Activated naive CD8-positive, alpha-beta T cell treated with anti-CD3 and anti-CD28 coated beads, Interleukin-2, amount 10 ng/mL, durations not matched to agents 7 days and 5 days (primary cell): Measurements from ENCODE around the gene SLIT3. TPM values are rescaled to one million over a fixed set of nuclear protein-coding genes. Genes with fewer than 3 reads are reported as not detected.

Source experiments
- ATAC-seq: fragments of 150-1000 bp; cut with Tn5 transposase; one replicate; pipeline ENCODE4 v1.10.0; 2021; ENCODE audit warnings: low read depth, moderate library complexity
- POLR2A ChIA-PET: fragments of 350-600 bp; sonication (Branson Sonifier 250); formaldehyde crosslinking; loops from one replicate; lab custom pipeline; 2021; ENCODE audit warnings: antibody characterized with exemption; lab: Charles Lee
- DNase-seq: peaks from one replicate; pipeline ENCODE4 v3.0.0; 2021
- H3K27ac Mint-ChIP-seq: one replicate; pipeline ENCODE4 v1.8.0; 2022; ENCODE audit warnings: mild to moderate bottlenecking, mixed read lengths
- H3K27me3 Mint-ChIP-seq: one replicate; pipeline ENCODE4 v1.8.0; 2022; ENCODE audit warnings: mild to moderate bottlenecking, moderate library complexity, mixed read lengths
- H3K36me3 Mint-ChIP-seq: one replicate; pipeline ENCODE4 v1.8.0; 2021; ENCODE audit warnings: mild to moderate bottlenecking, mixed read lengths
- H3K4me1 Mint-ChIP-seq: one replicate; pipeline ENCODE4 v1.8.0; 2021; ENCODE audit warnings: mixed read lengths
- H3K4me3 Mint-ChIP-seq: one replicate; pipeline ENCODE4 v1.8.0; 2022; ENCODE audit warnings: mild to moderate bottlenecking, moderate library complexity, mixed read lengths
- H3K9me3 Mint-ChIP-seq: one replicate; pipeline ENCODE4 v1.8.0; 2021; ENCODE audit warnings: mixed read lengths
- total RNA-seq, 2 experiments: library from RNA; stranded (reverse); gene quantifications; one replicate each; pipeline ENCODE4 v1.2.3, GENCODE V29; 2021

The SLIT3 gene
- total RNA-seq, 2 experiments from 2014 or later, result not detected

DNA sequence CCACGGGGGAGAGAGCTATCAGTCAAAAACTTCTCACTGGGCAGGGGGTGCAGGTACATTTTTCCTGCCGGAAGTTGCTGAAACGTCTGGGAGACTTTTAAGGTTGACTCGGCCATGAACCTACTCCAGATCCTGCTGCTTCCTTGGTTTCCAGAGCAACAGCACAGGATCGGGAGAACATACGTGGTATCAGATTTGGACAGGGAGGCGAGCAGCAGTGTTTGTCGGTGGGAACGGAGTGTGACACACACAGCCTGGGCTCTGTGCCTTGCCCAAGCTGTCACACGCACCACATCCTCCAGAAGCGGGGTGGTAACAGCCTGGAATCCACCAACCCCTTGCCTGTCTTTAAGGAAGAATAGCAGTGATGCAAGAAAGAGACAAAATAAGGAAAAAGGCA is 276.5 kb downstream of the SLIT3 start:
- POLR2A ChIA-PET, result no interaction called here
- H3K9me3 Mint-ChIP-seq, result no peaks in the 10 kb centered on the region

DNA sequence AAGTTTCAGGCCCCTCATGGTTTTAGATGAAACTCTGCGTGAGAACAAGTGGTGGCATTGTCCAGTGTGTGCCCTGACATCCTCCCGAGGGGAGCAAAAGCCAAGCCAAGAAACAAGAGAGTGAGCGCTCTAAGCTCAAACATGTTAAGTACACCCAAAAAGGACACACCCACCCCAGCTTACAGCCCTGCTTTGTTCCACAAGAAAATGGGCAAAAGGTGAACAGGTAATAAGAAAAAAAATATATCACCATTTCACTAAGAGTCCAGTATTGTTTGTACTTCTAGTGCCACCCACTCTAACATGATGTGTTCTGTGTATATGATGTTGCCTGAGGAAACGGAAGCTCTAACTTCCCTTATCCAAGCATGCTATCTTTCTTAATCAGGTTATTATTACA is 278.2 kb downstream of the SLIT3 start:
- POLR2A ChIA-PET, result no interaction called here
- no peak for ATAC-seq
- Mint-ChIP-seq H3K4me1 (no peaks in the 10 kb centered on the region), H3K27ac (no peak overlapping the region), H3K9me3 (no peaks in the 10 kb centered on the region), H3K27me3 (peaks cover 17% of the 10 kb centered on the region), H3K36me3 (no peaks in the 10 kb centered on the region), H3K4me3 (no peak overlapping the region)
- no peak for DNase-seq

More for the DNA sequence above, 276.5 kb downstream of the SLIT3 start:
- ATAC-seq (no peak), DNase-seq (no peak)
- Mint-ChIP-seq H3K27ac (no peak overlapping the region), H3K36me3 (no peaks in the 10 kb centered on the region), H3K4me1 (no peaks in the 10 kb centered on the region), H3K4me3 (no peak overlapping the region), H3K27me3 (peaks cover 25% of the 10 kb centered on the region)

DNA sequence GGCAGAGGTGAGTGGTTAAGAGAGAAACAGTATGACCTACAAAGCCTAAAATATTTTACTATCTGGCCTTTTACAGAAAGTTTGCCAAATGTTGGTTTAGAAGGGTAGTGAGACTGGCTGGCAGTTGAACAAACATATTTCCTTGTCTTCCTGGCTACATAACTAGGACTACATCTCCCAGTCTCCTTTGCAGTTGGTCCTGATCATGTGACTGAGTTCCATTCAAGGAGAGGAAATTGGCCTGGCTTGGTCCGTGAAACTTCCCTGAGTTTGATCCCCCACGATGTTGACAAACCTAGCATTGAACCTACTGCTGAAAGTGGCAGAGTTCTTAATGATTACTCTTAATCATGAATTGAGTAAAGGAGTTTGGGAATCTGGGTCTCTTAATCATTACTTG is 280.8 kb downstream of the SLIT3 start:
- H3K4me1 Mint-ChIP-seq, result no peaks in the 10 kb centered on the region
- POLR2A ChIA-PET, result no interaction called here
- no peaks in the 10 kb centered on the region for H3K36me3 Mint-ChIP-seq
- peaks cover 10% of the 10 kb centered on the region for H3K27me3 Mint-ChIP-seq
- no peaks in the 10 kb centered on the region for H3K9me3 Mint-ChIP-seq
- no peak overlapping the region for H3K4me3 Mint-ChIP-seq
- DNase-seq (no peak), ATAC-seq (no peak)
- no peak overlapping the region for H3K27ac Mint-ChIP-seq

DNA sequence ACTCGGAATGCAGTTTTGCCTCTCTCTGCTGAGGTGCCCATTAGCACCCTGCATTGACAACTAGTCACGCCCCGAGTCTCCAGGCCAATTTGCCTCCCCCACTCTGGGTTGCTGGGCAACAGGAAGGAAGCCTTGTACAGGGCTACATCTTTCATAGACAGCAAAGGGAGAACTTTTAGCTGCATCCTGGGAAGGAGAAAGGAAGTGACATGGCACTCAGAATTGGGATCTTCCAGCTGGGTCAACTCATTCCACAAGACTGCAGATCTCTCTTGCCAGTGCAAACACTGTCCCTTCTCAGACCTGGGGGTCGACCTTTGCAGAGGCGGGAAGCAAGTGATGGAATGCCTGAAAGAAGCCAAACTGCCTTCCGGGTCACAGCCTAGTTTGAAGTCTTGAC is 282.0 kb downstream of the SLIT3 start:
- POLR2A ChIA-PET, result no interaction called here
- Mint-ChIP-seq H3K9me3 (no peaks in the 10 kb centered on the region), H3K27me3 (peaks cover 4% of the 10 kb centered on the region), H3K4me3 (no peak overlapping the region), H3K4me1 (no peaks in the 10 kb centered on the region), H3K36me3 (no peaks in the 10 kb centered on the region), H3K27ac (no peak overlapping the region)
- DNase-seq, result no peak
- ATAC-seq, result no peak

DNA sequence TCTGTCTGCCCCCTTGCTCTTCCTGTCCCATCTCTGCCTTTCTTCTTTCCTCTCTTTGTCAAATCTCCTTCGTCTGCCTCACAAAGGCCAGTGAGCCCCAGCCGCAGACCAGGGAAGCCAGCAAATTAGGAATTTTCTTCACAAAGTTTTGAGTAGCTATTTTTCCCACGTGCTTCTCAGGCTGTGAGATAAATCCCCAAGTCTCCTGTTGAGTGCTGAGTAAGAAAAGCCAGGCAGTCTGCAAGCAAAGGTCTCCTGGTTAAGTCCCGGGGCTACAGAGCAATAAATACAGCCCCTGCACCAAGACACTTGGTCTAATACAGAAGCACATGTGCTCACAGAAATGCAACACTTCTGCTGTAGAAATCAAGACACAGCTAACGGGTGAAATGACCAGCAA is 284.9 kb downstream of the SLIT3 start:
- Mint-ChIP-seq H3K4me3 (no peak overlapping the region), H3K27me3 (peaks cover 2% of the 10 kb centered on the region), H3K27ac (no peak overlapping the region), H3K4me1 (no peaks in the 10 kb centered on the region), H3K36me3 (no peaks in the 10 kb centered on the region), H3K9me3 (no peaks in the 10 kb centered on the region)
- POLR2A ChIA-PET, result no interaction called here
- DNase-seq (no peak), ATAC-seq (no peak)

DNA sequence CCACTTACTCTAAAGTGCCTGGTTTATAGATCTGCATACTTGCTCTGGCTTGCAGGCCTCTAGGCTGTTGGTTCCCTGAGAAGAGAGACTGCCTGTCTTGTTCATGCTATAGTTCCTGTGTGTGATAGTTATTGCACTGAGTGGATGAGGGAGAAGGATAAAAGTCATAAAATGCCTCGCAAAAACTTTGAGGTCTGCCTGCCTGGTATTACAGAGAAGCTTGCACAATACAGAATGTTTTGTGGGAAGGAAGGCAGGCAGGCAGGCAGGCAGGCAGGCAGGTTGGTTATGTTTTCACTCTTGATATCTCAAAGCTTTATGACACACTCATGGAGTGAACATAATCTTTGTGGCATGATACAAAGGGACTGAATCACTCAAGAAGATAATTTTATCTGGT is 287.1 kb downstream of the SLIT3 start:
- Mint-ChIP-seq H3K4me1 (no peaks in the 10 kb centered on the region), H3K9me3 (no peaks in the 10 kb centered on the region), H3K4me3 (no peak overlapping the region), H3K27me3 (peaks cover 9% of the 10 kb centered on the region), H3K27ac (no peak overlapping the region), H3K36me3 (no peaks in the 10 kb centered on the region)
- DNase-seq, result no peak
- no peak for ATAC-seq
- POLR2A ChIA-PET, result no interaction called here

DNA sequence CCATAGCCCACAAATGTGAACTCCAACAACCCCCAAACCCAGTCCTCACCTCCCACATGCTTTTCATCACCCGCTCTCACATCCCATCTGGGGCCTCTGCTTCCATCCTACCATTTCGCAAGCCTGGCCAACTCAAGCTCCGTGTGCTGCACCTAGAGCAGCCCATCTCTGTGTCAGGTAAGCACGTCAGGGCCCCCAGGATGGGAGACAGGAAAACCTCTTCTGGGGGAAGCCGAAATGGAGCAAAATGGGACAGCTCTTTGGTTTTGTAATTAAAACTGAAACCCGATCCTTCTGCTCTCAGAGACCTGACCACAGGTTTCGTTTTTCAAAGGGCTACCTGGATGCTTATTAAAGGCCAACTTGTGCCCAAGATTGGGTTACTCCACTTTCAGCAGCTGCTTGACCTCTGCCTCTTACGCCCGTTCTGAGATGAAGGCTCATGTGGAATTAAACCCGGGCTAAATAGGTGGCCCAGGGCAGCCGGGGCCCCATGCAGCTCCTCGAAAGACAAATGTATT is 287.7 kb downstream of the SLIT3 start:
- Mint-ChIP-seq H3K36me3 (no peaks in the 10 kb centered on the region), H3K27ac (no peak overlapping the region), H3K9me3 (no peaks in the 10 kb centered on the region), H3K4me3 (no peak overlapping the region), H3K27me3 (peaks cover 11% of the 10 kb centered on the region), H3K4me1 (no peaks in the 10 kb centered on the region)
- no peak for ATAC-seq
- DNase-seq, result no peak
- POLR2A ChIA-PET, result no interaction called here

DNA sequence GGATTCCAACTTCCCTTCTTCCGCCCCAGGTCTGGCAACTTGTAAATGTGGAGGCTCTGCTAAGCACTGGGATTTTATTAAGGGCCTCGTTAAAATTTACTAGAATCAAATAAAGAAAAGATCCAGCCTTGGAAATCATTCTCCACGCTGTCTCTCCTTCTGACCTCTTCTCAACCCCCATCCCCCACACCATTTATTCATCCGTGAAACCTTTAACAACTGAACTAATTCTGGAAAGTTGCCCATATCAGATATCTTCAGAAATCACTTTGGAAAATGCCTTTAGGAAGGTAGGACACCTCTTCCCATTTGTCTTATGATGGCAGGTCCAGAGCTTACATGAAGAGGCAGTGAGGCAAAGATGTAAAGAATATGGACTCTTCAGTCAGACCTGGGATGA is 288.5 kb downstream of the SLIT3 start:
- POLR2A ChIA-PET, result no interaction called here
- H3K27ac Mint-ChIP-seq, result no peak overlapping the region
- DNase-seq (no peak), ATAC-seq (no peak)
- H3K36me3 Mint-ChIP-seq, result no peaks in the 10 kb centered on the region
- H3K9me3 Mint-ChIP-seq, result no peaks in the 10 kb centered on the region
- H3K4me1 Mint-ChIP-seq, result no peaks in the 10 kb centered on the region
- peaks cover 11% of the 10 kb centered on the region for H3K27me3 Mint-ChIP-seq
- no peak overlapping the region for H3K4me3 Mint-ChIP-seq

DNA sequence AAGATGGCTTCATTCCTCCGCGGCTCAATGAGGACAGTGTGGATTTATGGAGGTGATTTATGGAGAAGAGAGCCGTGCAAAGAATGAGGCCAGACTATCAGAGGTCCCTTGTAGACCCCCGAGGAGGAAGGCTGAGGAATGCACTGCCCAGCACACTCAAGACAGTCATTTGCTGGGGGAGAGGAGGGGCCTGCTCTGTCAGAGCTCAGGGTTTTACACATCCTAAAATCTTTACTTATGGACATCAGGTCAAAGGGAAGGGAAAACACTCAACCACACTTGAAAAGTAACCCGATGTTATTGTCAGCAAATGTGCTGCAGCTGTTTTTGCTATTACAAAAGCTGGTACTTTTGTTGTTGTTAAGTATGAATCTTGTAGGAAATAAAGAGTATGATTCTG is 289.5 kb downstream of the SLIT3 start:
- Mint-ChIP-seq H3K27ac (no peak overlapping the region), H3K4me1 (no peaks in the 10 kb centered on the region), H3K4me3 (no peak overlapping the region), H3K36me3 (no peaks in the 10 kb centered on the region), H3K27me3 (peaks cover 11% of the 10 kb centered on the region), H3K9me3 (no peaks in the 10 kb centered on the region)
- ATAC-seq, result no peak
- POLR2A ChIA-PET, result no interaction called here
- DNase-seq, result no peak

DNA sequence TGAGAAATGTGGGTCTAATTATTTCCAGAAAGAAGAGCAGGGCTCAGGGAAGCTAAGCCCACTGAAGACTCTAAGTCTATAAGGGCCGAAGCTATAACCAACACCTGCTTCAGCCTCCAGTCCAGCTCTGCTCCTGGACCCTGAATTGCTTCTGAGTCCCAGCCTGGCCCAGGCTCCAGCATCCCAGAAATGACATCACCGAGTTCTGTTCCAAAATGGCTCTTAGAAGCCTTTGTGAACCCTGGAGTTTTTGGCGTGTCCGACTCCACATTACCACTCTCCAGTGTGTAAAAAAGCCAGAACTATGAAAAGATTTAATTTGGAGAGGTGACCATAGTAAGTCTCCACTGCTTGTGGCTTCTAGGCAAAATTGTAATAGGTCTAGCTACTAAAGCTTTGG is 289.9 kb downstream of the SLIT3 start:
- no peaks in the 10 kb centered on the region for H3K4me1 Mint-ChIP-seq
- H3K9me3 Mint-ChIP-seq, result no peaks in the 10 kb centered on the region
- H3K36me3 Mint-ChIP-seq, result no peaks in the 10 kb centered on the region
- H3K27ac Mint-ChIP-seq, result no peak overlapping the region
- DNase-seq, result no peak
- POLR2A ChIA-PET, result no interaction called here
- no peak overlapping the region for H3K4me3 Mint-ChIP-seq
- peaks cover 11% of the 10 kb centered on the region for H3K27me3 Mint-ChIP-seq
- ATAC-seq, result no peak

DNA sequence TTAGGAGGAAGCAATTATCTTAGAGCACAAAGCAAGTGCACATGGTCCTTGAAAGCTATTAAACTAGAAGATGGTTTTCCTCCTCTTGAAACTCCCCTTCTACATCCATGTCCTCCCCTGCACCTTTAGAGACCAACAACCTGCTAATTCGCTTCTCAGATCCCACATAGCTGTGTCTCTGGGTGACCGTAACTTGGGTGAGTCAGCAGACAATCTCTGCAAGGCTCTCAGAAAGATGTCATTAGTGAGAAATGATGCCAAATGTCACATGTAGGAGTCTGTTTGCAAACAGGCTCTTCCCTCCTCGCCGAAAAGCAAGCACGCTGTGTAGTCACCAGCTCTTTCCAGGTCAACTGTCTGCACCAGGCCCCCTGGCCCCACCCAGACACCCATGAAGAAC is 291.8 kb downstream of the SLIT3 start:
- ATAC-seq, result no peak
- Mint-ChIP-seq H3K9me3 (no peaks in the 10 kb centered on the region), H3K36me3 (no peaks in the 10 kb centered on the region), H3K4me1 (no peaks in the 10 kb centered on the region), H3K27ac (no peak overlapping the region), H3K27me3 (peaks cover 11% of the 10 kb centered on the region), H3K4me3 (no peak overlapping the region)
- POLR2A ChIA-PET, result no interaction called here
- DNase-seq, result no peak

DNA sequence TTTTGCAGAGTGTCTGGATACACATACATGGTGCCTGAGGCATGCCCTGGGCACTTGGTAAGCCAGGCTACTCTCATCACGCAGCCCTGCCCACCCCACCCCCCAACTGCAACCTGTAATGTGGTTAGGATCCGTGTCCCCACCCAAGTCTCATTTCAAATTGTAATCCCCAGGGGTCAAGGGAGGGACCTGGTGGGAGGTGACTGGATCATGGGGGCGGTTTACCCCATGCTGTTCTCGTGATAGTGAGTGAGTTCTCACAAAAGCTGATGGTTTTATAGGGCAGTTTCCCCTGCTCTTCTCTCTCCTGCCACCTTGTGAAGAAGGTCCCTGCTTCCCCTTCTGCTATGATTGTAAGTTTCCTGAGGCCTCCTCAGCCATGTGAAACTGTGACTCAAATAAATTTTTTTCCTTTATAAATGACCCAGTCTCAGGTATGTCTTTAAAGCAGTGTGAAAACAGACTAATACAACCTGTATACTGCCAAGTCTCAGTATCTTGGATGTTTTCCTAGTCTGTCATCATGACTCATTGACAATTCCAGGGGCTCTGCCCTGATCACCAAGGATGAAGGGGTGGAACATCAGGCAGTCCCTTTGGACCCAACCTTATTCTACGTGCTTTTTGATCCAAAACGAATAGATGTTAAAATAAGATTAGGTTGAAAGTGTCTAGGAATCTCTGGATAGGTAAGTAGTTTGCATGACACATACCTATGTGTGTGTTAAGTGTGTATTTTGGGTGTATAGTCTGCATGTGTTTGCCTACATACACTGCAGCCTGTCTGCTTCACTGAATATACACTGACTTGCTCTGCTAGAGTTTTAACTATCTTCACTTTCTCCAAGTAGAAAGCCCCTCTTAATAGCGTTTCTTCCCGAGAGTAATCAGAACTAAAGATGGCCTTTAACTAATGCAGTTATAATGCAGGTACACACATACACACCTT is 293.8 kb downstream of the SLIT3 start:
- POLR2A ChIA-PET, result no interaction called here
- ATAC-seq (no peak), DNase-seq (no peak)
- Mint-ChIP-seq H3K9me3 (no peaks in the 10 kb centered on the region), H3K4me1 (no peaks in the 10 kb centered on the region), H3K27me3 (peaks cover 13% of the 10 kb centered on the region), H3K36me3 (no peaks in the 10 kb centered on the region), H3K4me3 (no peak overlapping the region), H3K27ac (no peak overlapping the region)

DNA sequence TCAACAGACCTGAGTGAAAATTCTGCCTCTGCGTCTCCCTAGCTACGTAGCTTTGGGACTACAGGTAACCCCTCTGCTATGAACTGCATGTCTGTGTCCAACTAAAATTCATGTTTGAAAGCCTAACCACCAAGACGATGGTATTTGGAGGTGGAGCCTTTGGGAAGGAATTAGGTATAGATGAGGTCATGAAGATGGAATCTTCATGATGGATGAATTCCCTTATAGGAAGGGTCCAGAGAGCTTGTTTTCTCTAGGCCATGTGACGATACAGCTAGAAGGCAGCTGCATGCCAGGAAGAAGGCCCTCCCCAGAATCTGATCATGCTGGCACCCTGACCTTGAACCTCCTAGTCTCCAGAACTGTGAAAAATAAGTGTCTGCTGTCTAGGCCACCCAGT is 296.4 kb downstream of the SLIT3 start:
- no peaks in the 10 kb centered on the region for H3K4me1 Mint-ChIP-seq

More for the DNA sequence above, 296.4 kb downstream of the SLIT3 start:
- Mint-ChIP-seq H3K36me3 (no peaks in the 10 kb centered on the region), H3K27ac (no peak overlapping the region), H3K4me3 (no peak overlapping the region), H3K9me3 (no peaks in the 10 kb centered on the region), H3K27me3 (peaks cover 7% of the 10 kb centered on the region)
- DNase-seq, result no peak
- POLR2A ChIA-PET, result no interaction called here
- no peak for ATAC-seq
